ENCODE results near the gene MPIG6B.

The MPIG6B gene

GRCh38 chr6:31769684-31770371 is 46.7 kb downstream of the MPIG6B start:
- DNase-seq = peak; percentile 78

DNA sequence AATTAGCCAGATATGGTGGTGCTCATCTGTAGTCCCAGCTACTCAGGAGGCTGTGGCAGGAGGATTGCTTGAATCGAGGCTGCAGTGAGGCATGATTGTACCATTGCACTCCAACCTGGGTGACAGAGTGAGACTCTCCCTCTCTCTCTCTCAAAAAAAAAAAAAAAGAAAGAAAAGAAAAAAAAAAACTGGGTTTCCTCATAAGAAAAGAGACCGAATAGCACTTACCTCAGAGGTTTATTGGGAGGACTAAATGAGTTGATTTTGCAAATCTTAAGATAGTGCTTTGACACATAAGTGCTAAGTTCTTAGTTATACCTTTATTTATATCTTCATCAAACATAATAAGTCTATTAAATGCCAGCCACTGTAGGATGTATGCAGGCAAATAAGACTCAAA is 47.7 kb downstream of the MPIG6B start:
- DNase-seq = no peak

DNA sequence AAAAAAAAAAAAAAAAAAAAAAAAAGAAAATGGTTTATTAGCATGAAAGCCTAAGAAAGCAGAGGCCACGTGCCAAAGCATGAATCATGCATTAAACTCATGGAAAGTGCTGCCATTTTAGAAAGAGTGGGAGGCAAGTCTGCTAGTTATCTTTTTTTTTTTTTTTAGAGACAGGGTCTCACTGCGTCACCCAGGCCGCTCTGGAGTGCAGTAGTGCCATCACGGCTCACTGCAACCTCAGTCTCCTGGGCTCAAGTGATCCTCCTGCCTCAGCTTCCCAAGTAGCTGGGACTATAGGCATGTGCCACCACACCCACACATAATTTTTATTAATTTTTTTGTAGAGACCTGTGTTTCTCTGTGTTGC is 48.8 kb downstream of the MPIG6B start:
- no peak for DNase-seq

- no peak for DNase-seq
These were observed 52.0 kb downstream of the MPIG6B start for GRCh38 chr6:31775184-31775583.

DNA sequence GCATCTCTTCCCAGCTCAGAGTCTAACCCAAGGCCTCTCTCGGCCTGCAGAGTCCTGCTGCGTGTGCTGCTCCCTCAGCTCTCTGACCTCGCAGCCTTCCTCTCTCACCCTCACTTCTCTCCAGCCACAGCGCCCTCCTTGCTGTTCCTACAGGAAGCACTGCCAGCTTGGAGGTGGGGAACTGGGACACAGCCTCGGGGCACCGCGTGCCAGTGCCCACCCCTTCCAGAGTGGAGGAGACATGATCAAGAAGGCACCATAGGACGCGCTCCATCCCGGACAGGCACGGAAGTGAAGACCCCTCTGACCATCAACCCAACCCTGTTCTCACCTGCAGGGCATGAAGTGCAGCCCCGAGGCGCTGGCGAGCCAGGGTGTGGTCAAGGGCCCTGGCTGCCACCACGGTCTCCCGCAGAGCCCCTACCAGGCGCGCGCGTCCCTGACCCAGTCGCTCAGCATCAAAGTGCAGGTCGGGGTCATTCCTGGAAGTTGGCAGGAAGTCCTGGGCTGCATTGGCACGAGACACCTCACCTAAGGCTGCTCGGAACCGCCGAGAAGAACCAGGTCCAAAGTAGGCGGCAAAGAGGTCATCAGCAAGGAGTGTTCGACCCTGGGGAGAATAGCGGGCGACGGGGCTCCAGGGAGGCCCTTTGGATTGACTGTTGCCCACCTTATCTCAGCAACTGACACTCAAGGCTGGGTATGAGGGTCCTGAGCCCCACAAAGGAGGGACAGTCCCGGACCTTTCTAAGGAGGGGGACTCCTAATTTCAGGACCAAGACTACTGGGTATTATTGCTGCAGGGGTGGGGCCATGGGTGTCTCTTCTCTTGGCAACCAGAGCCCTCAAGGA is 52.7 kb downstream of the MPIG6B start:
- no peak for DNase-seq

Measured in NCI-H146 (cell line).